ENCODE results near the gene CALHM5. TPM values are rescaled to one million over a fixed set of nuclear protein-coding genes. Genes with fewer than 3 reads are reported as not detected.

Gene CALHM5, protein sequence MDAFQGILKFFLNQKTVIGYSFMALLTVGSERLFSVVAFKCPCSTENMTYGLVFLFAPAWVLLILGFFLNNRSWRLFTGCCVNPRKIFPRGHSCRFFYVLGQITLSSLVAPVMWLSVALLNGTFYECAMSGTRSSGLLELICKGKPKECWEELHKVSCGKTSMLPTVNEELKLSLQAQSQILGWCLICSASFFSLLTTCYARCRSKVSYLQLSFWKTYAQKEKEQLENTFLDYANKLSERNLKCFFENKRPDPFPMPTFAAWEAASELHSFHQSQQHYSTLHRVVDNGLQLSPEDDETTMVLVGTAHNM
- total RNA-seq, result 6.7 and 8.9 TPM in 2 replicates

DNA sequence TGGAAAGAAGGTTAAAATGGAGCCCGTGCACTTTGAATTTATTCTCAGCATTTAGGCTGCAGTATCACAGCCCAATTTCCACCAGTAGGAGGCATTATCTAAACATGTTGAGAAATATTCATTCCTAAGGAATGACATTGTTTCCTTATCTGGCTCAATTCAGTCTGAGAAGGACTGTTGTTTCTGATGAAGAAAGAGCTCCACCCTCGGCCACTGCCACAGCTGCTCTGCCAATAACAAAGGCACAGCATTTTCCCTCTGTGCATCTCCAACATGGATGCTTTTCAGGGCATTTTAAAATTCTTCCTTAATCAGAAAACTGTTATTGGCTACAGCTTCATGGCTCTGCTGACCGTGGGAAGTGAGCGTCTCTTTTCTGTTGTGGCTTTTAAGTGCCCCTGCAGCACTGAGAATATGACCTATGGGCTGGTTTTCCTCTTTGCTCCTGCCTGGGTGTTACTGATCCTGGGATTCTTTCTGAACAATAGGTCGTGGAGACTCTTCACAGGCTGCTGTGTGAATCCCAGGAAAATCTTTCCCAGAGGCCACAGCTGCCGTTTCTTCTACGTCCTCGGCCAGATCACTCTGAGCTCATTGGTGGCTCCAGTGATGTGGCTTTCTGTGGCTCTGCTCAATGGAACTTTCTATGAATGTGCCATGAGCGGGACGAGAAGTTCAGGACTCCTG, at the start of gene CALHM5:
CALHM5 (plus strand) TSS at position 216 of the 687 bp plus-strand sequence; CDS start at position 274, 58 bp downstream.

DNA sequence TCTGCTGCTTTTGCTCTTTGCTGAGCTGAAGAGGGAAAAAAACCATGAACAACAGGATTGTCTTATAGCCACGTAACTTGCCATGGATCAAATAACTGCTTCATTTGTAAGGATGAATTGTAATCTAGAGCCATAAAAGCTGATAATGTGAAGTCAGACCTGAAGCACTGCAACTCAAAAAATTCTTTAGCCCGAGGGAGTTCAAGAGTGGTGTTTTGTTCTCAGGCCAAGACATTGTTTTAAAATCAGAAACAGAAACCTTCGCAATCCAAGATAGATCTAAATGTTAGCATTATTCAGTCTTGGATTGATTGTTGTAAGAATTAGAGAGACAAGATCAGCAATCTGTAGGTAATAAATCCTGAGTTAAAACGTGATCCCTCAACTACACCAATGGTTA, 34.2 kb downstream of the CALHM5 start, which contains the start of gene TRAPPC3L:
TRAPPC3L (minus strand) TSS at position 34 of the 400 bp plus-strand sequence. CDS start 170 bp downstream, outside the sequence.

DNA sequence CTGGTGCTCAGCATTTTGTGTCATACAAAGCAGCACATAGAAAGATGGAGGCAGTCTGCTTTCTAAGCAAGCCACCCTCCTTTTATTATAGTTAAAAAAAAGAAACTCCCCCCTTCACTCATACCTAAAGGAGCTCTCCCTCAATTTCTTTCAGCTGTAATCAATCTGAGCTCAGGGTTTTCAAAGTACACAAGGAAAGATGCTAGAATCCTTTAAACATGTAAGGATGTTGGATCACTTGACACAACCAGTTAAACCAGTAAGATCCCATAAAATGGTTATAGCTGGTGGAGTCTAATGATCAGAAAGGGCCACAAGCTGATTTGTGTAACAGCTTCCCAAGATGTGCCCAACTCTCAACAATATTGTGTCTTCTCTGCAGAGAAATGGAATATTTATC, 42.0 kb downstream of the CALHM5 start, which contains the start of gene CALHM4:
CALHM4 (plus strand) TSS at position 301 of the 400 bp plus-strand sequence; CDS start at position 344, 43 bp downstream.

DNA sequence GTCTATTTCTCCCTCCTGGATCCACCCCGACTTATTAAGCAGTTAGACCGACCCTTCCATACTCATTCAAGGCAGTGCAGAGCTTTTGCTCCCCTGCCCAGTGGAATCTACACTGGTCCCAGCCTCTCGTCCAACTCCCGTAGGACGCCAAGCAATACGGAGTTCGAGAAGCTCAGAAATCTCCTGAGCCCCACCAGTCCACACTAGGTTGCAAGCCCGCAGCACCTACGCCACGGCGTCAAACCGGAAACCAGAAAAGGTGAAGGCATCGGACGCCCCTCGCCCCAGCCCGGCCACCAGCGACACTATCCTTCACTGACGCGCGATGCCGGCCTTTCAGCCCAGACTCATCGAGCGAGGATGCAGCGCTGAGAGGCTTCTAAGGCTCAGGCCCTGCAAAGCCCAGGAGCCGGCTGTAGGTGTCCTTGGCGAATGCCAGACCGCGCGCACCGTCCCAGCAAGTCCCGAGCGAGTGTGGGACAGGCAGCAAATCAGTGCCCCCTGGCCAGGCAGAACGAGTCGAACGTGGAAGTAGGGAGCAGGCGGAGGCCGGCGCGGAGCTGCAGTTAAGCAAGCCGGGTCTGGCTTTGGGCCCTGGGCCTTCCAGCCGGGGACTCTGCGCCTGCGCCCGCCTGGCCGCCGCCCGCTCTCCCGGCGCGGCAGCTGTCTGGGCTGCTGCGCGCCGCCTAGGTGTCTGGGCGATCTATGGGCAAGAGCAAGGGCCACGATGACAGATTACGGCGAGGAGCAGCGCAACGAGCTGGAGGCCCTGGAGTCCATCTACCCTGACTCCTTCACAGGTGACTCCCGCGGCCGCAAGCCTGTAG, 59.6 kb downstream of the CALHM5 start, which contains the start of gene RWDD1:
RWDD1 (plus strand) TSS at position 649 of the 827 bp plus-strand sequence; CDS start at position 728, 79 bp downstream.

Other genes starting within 250 kb of the CALHM5 start
- gene TSPYL1, start 231.7 kb upstream of the CALHM5 start, total RNA-seq, result 46.0 and 51.8 TPM in 2 replicates
- 30.7 and 62.9 TPM in 2 replicates for gene DSE, start 140.7 kb upstream of the CALHM5 start, total RNA-seq
- gene CALHM6, start 50.3 kb upstream of the CALHM5 start, total RNA-seq, result 1.1 and 3.4 TPM in 2 replicates
- gene TRAPPC3L, start 34.0 kb downstream of the CALHM5 start, total RNA-seq, result not detected in 2 replicates
- not detected in 2 replicates for gene CALHM4, start 42.1 kb downstream of the CALHM5 start, total RNA-seq
- gene RWDD1, start 59.9 kb downstream of the CALHM5 start, total RNA-seq, result 17.3 and 21.7 TPM in 2 replicates
- 0.32 TPM in 1 of 2 replicates, not detected in the other for gene RSPH4A, start 104.8 kb downstream of the CALHM5 start, total RNA-seq
- 7.9 and 18.4 TPM in 2 replicates for gene ZUP1, start 157.1 kb downstream of the CALHM5 start, total RNA-seq
- gene KPNA5, start 169.6 kb downstream of the CALHM5 start, total RNA-seq, result 2.4 and 4.7 TPM in 2 replicates

Data from cardiac atrium fibroblast (primary cell).